A673 (cell line): Measurements from ENCODE around the gene NAE1. TPM values are rescaled to one million over a fixed set of nuclear protein-coding genes. Genes with fewer than 3 reads are reported as not detected.

Source experiments
- BruUV-seq: library from RNA; stranded (reverse); fragments of 400-500 nt; replicated peaks from 2 replicates; lab custom pipeline; 2021; lab: Mats Ljungman, UMichigan
- CTCF ChIA-PET: fragments of 300-600 bp; sonication (Branson Sonifier 250); formaldehyde crosslinking; loops from one replicate; lab custom pipeline; 2022; ENCODE audit warnings: antibody characterized with exemption; lab: Charles Lee
- POLR2A ChIA-PET: fragments of 300-600 bp; sonication (Branson Sonifier 250); formaldehyde crosslinking; loops from one replicate; lab custom pipeline; 2022; ENCODE audit warnings: antibody characterized with exemption; ENCODE audit not compliant: low non-redundant PET; lab: Charles Lee
- DNase-seq: peaks from one replicate; pipeline ENCODE4 v3.0.0-alpha.2; 2015; ENCODE audit warnings: low spot score
- H3K27ac ChIP-seq: fragments of 200-600 bp; sonication (generic); 2 replicates; pipeline ENCODE4 v1.5.1; 2016; ENCODE audit warnings: mixed run types, low read depth, mild to moderate bottlenecking, mixed read lengths, antibody characterized with exemption, low read length; ENCODE audit not compliant: poor library complexity, severe bottlenecking
- H3K27me3 ChIP-seq: fragments of 200-600 bp; sonication (generic); replicated peaks from 2 replicates; pipeline ENCODE4 v1.6.1; 2017; ENCODE audit warnings: mixed run types, low read depth, mild to moderate bottlenecking, mixed read lengths, antibody characterized with exemption, low read length; ENCODE audit not compliant: insufficient read depth, poor library complexity
- H3K36me3 ChIP-seq: fragments of 200-600 bp; sonication (generic); 2 replicates; pipeline ENCODE4 v1.6.1; 2016; ENCODE audit warnings: mixed run types, mild to moderate bottlenecking, mixed read lengths, antibody characterized with exemption, low read length; ENCODE audit not compliant: insufficient read depth, poor library complexity, severe bottlenecking
- H3K4me1 ChIP-seq: fragments of 200-600 bp; sonication (generic); 2 replicates; pipeline ENCODE4 v1.6.1; 2017; ENCODE audit warnings: mixed run types, mild to moderate bottlenecking, mixed read lengths, antibody characterized with exemption, low read length; ENCODE audit not compliant: insufficient read depth, poor library complexity, severe bottlenecking
- H3K4me3 ChIP-seq: fragments of 200-600 bp; sonication (generic); 2 replicates; pipeline ENCODE4 v1.5.1; 2016; ENCODE audit warnings: low read depth, mixed run types, mild to moderate bottlenecking, mixed read lengths, low read length; ENCODE audit not compliant: poor library complexity, severe bottlenecking
- H3K9me3 ChIP-seq: fragments of 200-600 bp; sonication (generic); 2 replicates; pipeline ENCODE4 v1.6.1; 2016; ENCODE audit warnings: mixed run types, low read depth, mild to moderate bottlenecking, mixed read lengths, antibody characterized with exemption, low read length; ENCODE audit not compliant: poor library complexity, severe bottlenecking
- EZH2 ChIP-seq: fragments of 200-600 bp; sonication (generic); IDR thresholded peaks from 2 replicates; pipeline ENCODE4 v1.6.1; 2017; ENCODE audit warnings: borderline replicate concordance, low read depth, mild to moderate bottlenecking, mixed read lengths, antibody characterized with exemption, low read length; ENCODE audit not compliant: poor library complexity, severe bottlenecking
- intact Hi-C: fragments of 100-400 bp; cut with micrococcal nuclease; formaldehyde crosslinking; loops from one replicate; pipeline ENCODE4 v1.10.0; 2022; ENCODE audit not compliant: unreplicated experiment
- total RNA-seq: library from RNA; stranded (reverse); gene quantifications from 2 replicates; pipeline ENCODE4 v1.2.3, GENCODE V29; 2021
- TF ChIP-seq, protein P1 (sequence below): fragments of 300-800, 200-600 bp; sonication (generic); conservative IDR thresholded peaks from 2 replicates; pipeline ENCODE4 v1.5.1; 2017; ENCODE audit warnings: low read depth, mild to moderate bottlenecking, antibody characterized with exemption, low read length, moderate library complexity, mixed read lengths

Gene NAE1
- total RNA-seq, 1 experiment from 2014 or later, result 172 TPM

- Histone ChIP-seq H3K27me3 (no peaks in the 10 kb centered on the region), H3K4me1 (peaks cover 6% of the 10 kb centered on the region), H3K36me3 (no peaks in the 10 kb centered on the region), H3K27ac (no peak overlapping the region), H3K9me3 (no peaks in the 10 kb centered on the region), H3K4me3 (no peak overlapping the region)
- intact Hi-C loops, result no loop called here
- DNase-seq, result no peak
- TF ChIP-seq, protein P1, sequence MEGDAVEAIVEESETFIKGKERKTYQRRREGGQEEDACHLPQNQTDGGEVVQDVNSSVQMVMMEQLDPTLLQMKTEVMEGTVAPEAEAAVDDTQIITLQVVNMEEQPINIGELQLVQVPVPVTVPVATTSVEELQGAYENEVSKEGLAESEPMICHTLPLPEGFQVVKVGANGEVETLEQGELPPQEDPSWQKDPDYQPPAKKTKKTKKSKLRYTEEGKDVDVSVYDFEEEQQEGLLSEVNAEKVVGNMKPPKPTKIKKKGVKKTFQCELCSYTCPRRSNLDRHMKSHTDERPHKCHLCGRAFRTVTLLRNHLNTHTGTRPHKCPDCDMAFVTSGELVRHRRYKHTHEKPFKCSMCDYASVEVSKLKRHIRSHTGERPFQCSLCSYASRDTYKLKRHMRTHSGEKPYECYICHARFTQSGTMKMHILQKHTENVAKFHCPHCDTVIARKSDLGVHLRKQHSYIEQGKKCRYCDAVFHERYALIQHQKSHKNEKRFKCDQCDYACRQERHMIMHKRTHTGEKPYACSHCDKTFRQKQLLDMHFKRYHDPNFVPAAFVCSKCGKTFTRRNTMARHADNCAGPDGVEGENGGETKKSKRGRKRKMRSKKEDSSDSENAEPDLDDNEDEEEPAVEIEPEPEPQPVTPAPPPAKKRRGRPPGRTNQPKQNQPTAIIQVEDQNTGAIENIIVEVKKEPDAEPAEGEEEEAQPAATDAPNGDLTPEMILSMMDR, result no peak
- no peak for TF ChIP-seq EZH2
- BruUV-seq, result no TSS peak
- ChIA-PET POLR2A (no interaction called here), CTCF (no interaction called here)
Observed at GRCh38 chr16:66754819-66755218, 76.0 kb downstream of the NAE1 start.

DNA sequence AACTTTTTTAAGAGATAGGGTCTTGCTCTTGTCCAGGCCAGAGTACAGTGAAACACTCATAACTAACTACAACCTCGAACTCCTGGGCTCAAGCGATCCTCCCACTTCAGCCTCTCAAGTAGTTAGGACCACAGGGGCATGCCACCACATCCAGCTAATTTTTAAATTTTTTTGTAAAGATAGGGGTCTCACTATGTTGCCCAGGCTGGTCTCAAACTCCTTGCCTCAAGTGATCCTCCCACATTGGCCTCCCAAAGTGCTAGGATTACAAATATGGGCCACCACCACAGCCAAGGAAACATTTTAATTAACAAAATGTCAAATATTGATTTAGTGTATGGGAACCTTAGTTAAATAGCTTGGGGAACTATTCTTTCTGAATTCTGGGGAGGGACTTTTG is 76.6 kb downstream of the NAE1 start:
- DNase-seq, result no peak
- Histone ChIP-seq H3K4me1 (peaks cover 7% of the 10 kb centered on the region), H3K27ac (no peak overlapping the region), H3K9me3 (no peaks in the 10 kb centered on the region), H3K27me3 (no peaks in the 10 kb centered on the region), H3K4me3 (no peak overlapping the region), H3K36me3 (peaks cover 4% of the 10 kb centered on the region)
- CTCF ChIA-PET, result interaction anchor here (0.5 kb wide), 1 partner anchor 12 kb away, joined by 3 read pairs; no protein-coding TSS in a partner anchor
- TF ChIP-seq, protein P1, result no peak
- no peak for TF ChIP-seq EZH2
- POLR2A ChIA-PET, result no interaction called here
- intact Hi-C loops, result no loop called here
- no TSS peak for BruUV-seq

- Histone ChIP-seq H3K27me3 (no peaks in the 10 kb centered on the region), H3K4me3 (no peak overlapping the region), H3K36me3 (peaks cover 16% of the 10 kb centered on the region), H3K27ac (no peak overlapping the region), H3K9me3 (no peaks in the 10 kb centered on the region), H3K4me1 (peaks cover 7% of the 10 kb centered on the region)
- ChIA-PET POLR2A (no interaction called here), CTCF (no interaction called here)
- no TSS peak for BruUV-seq
- TF ChIP-seq, protein P1, result no peak
- TF ChIP-seq EZH2, result no peak
- intact Hi-C loops, result no loop called here
- DNase-seq, result no peak
Observed at GRCh38 chr16:66752958-66753357, 77.8 kb downstream of the NAE1 start.

Other genes with a start within 250 kb of the NAE1 start
- gene CMTM3, start 226.3 kb downstream of the NAE1 start, total RNA-seq, result 25.5 and 31.1 TPM in 2 replicates
- 30.3 and 37.7 TPM in 2 replicates for gene CMTM4, start 134.2 kb downstream of the NAE1 start, total RNA-seq
- 149 and 164 TPM in 2 replicates for gene DYNC1LI2, start 79.4 kb downstream of the NAE1 start, total RNA-seq
- gene TERB1, start 29.4 kb downstream of the NAE1 start, total RNA-seq, result 0.28 TPM in 1 of 2 replicates, not detected in the other
- not detected in 2 replicates for gene CA7, start 13.4 kb upstream of the NAE1 start, total RNA-seq
- gene PDP2, start 49.5 kb upstream of the NAE1 start, total RNA-seq, result 40.5 and 42.0 TPM in 2 replicates
- gene CDH16, start 87.9 kb upstream of the NAE1 start, total RNA-seq, result not detected in 2 replicates
- 0.19 and 0.28 TPM in 2 replicates for gene RRAD, start 94.6 kb upstream of the NAE1 start, total RNA-seq
- 97.4 and 108 TPM in 2 replicates for gene CIAO2B, start 103.4 kb upstream of the NAE1 start, total RNA-seq
- 37.6 and 39.8 TPM in 2 replicates for gene CES2, start 104.5 kb upstream of the NAE1 start, total RNA-seq
- gene CES3, start 130.3 kb upstream of the NAE1 start, total RNA-seq, result 3.0 and 3.9 TPM in 2 replicates
- gene CES4A, start 157.6 kb upstream of the NAE1 start, total RNA-seq, result 0.15 TPM in 1 of 2 replicates, not detected in the other
- 173 and 185 TPM in 2 replicates for gene CBFB, start 198.2 kb upstream of the NAE1 start, total RNA-seq